HepG2 (cell line): ENCODE measurements around the gene IGF2. TPM values are rescaled to one million over a fixed set of nuclear protein-coding genes. Genes with fewer than 3 reads are reported as not detected.
A peak's percentile ranks its signal among the peaks of the same experiment; 100 is the strongest.

Experiments used
- CC2D1A ChIP-seq: sonication (generic); formaldehyde crosslinking; IDR thresholded peaks from 2 replicates; pipeline ENCODE4 v1.8.1; 2023; ENCODE audit warnings: mild to moderate bottlenecking, missing genetic modification reagents
- DNMT1 ChIP-seq: sonication (generic); formaldehyde crosslinking; IDR thresholded peaks from 2 replicates; pipeline ENCODE4 v1.5.1; 2020; ENCODE audit warnings: mild to moderate bottlenecking, missing genetic modification reagents
- DR1 ChIP-seq: sonication (generic); formaldehyde crosslinking; IDR thresholded peaks from 2 replicates; pipeline ENCODE4 v1.8.0; 2021; ENCODE audit warnings: mild to moderate bottlenecking, missing genetic modification reagents, inconsistent platforms
- FOXK2 ChIP-seq: fragments of 450-650 bp; IDR thresholded peaks from 2 replicates; pipeline ENCODE4 v1.6.1; 2016
- HES4 ChIP-seq: sonication (generic); formaldehyde crosslinking; IDR thresholded peaks from 2 replicates; pipeline ENCODE4 v1.9.0; 2021; ENCODE audit warnings: mild to moderate bottlenecking, missing genetic modification reagents, borderline replicate concordance
- KDM5A ChIP-seq: fragments of 200-600 bp; sonication (generic); IDR thresholded peaks from 2 replicates; pipeline ENCODE4 v1.7.0; 2018; ENCODE audit warnings: antibody characterized with exemption, mild to moderate bottlenecking, low read length, borderline replicate concordance
- NFKB2 ChIP-seq: sonication (generic); formaldehyde crosslinking; IDR thresholded peaks from 2 replicates; pipeline ENCODE4 v1.4.0; 2020; ENCODE audit warnings: missing genetic modification reagents, borderline replicate concordance
- NR1H2 ChIP-seq: sonication (generic); formaldehyde crosslinking; IDR thresholded peaks from 2 replicates; pipeline ENCODE4 v1.8.1; 2022; ENCODE audit warnings: low read depth, missing genetic modification reagents, borderline replicate concordance
- SALL1 ChIP-seq: sonication (generic); formaldehyde crosslinking; IDR thresholded peaks from 2 replicates; pipeline ENCODE4 v1.8.0; 2022; ENCODE audit warnings: mild to moderate bottlenecking, missing genetic modification reagents
- SKI ChIP-seq: fragments of 450-650 bp; IDR thresholded peaks from one replicate; pipeline ENCODE4 v1.6.1; 2018; ENCODE audit warnings: mild to moderate bottlenecking; ENCODE audit not compliant: partially characterized antibody
- SOX13 ChIP-seq, 3 experiments: fragments of 450-650 bp in 1 of 3; sonication (generic) in 1 of 3; formaldehyde crosslinking in 1 of 3; IDR thresholded peaks in 2 of 3; conservative IDR thresholded peaks in 1 of 3; 2 replicates each; pipeline versions ENCODE4 v1.5.0 to v1.6.1; 2016 to 2020; ENCODE audit warnings: antibody characterized with exemption in 1 of 3, mild to moderate bottlenecking in 1 of 3, missing compliant biosample characterization in 1 of 3, missing genetic modification reagents in 1 of 3, moderate library complexity in 1 of 3
- TARDBP ChIP-seq: sonication (generic); formaldehyde crosslinking; IDR thresholded peaks from 2 replicates; pipeline ENCODE4 v1.8.0; 2022; ENCODE audit warnings: mild to moderate bottlenecking, missing genetic modification reagents
- TEAD3 ChIP-seq: optimal IDR thresholded peaks from 2 replicates; pipeline ENCODE3; 2016; ENCODE audit warnings: borderline replicate concordance
- YY1 ChIP-seq: IDR thresholded peaks from 2 replicates; pipeline ENCODE4 v1.6.1; 2011; ENCODE audit warnings: low read length, low read depth, moderate library complexity, mild to moderate bottlenecking; ENCODE audit not compliant: insufficient read depth, insufficient replicate concordance
- ZNF292 ChIP-seq: sonication (generic); formaldehyde crosslinking; IDR thresholded peaks from 2 replicates; pipeline ENCODE4 v1.8.1; 2022; ENCODE audit warnings: mild to moderate bottlenecking, low read depth, missing genetic modification reagents, borderline replicate concordance
- ZNF644 ChIP-seq: IDR thresholded peaks from 2 replicates; pipeline ENCODE4 v1.6.1; 2016; ENCODE audit warnings: low read depth
- polyA plus RNA-seq, 8 experiments: library from polyadenylated mRNA; depleted of rRNA in 3 of 8; stranded (reverse) in 7 of 8; unstranded in 1 of 8; fragments of >200 nt; fragmentation: Illumina TruSeq in 4 of 8; extraction: Trizol in 4 of 8; gene quantifications; 2 replicates each; pipeline versions ENCODE4 v1.2.1 to v1.2.3, GENCODE V29; 2011 to 2016; ENCODE audit warnings: low read depth in 4 of 8, missing spikeins in 1 of 8, mixed read lengths in 1 of 8; ENCODE audit not compliant: insufficient read depth in 1 of 8
- total RNA-seq, 5 experiments: library from RNA; depleted of rRNA; stranded (reverse); fragments of >200 nt; fragmentation: Illumina TruSeq; extraction: Trizol; gene quantifications; 2 replicates each; pipeline ENCODE4 v1.2.3, GENCODE V29; 2016; ENCODE audit warnings: low read depth in 1 of 5
- TF ChIP-seq, protein P1 (sequence below): sonication (generic); formaldehyde crosslinking; IDR thresholded peaks from 2 replicates; pipeline ENCODE4 v1.5.1; 2020; ENCODE audit warnings: mild to moderate bottlenecking, missing genetic modification reagents, borderline replicate concordance
- TF ChIP-seq, protein P2 (sequence below): sonication (generic); formaldehyde crosslinking; IDR thresholded peaks from 2 replicates; pipeline ENCODE4 v1.4.0; 2020; ENCODE audit warnings: low read depth, mild to moderate bottlenecking, missing genetic modification reagents
- TF ChIP-seq, protein P3 (sequence below): sonication (generic); formaldehyde crosslinking; IDR thresholded peaks from 2 replicates; pipeline ENCODE4 v1.5.1; 2020; ENCODE audit warnings: mild to moderate bottlenecking, moderate library complexity, missing genetic modification reagents

The IGF2 gene
- total and polyA plus RNA-seq, 2 of the 13 experiments (the other 11 are each of a cell fraction or from before 2014, with no cell fraction given), result 79.1 to 254 TPM

DNA sequence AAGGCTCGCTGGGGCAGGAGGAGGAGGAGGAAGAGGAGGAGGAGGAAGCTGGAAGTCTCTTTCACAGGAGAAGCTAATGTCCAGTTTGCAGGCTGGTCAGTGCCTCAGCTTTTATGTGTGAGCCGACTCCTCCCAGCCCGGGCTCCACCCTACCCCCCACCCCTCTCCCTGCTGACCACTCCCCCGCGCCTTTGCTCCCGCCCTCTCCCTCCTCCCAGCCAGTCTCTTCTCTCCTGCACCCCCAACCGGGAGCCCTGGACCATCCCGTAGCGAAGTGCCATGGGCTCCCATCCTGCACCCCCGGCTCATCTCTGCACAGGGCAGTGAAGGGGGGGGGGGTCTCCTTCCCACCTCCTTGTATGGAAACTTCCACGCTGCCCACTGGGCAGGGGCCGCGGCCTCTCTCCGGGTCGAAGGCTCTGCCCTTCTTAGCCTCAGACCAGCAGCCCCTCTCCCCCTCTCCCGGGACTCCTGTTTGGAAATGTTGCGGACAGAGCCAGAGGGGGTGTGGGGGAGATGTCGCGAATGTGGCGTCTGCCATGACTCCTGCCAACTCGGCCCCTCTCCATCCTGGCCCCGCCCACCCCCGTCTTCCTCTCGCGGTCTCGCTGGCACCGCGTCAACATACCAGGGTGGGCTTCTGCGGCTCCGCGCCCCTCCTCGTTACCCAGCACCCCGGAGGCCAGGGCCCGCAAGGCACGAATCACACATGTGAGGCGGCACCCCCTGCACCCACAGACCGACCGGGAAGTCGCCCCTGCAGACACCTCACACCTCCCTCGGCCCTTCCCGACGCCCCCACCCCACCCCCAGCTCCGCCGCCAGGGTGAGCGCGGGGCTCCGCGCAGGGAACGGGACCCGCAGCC lies 1.8 kb downstream of the IGF2 start (continued):
- TF ChIP-seq, protein P1, sequence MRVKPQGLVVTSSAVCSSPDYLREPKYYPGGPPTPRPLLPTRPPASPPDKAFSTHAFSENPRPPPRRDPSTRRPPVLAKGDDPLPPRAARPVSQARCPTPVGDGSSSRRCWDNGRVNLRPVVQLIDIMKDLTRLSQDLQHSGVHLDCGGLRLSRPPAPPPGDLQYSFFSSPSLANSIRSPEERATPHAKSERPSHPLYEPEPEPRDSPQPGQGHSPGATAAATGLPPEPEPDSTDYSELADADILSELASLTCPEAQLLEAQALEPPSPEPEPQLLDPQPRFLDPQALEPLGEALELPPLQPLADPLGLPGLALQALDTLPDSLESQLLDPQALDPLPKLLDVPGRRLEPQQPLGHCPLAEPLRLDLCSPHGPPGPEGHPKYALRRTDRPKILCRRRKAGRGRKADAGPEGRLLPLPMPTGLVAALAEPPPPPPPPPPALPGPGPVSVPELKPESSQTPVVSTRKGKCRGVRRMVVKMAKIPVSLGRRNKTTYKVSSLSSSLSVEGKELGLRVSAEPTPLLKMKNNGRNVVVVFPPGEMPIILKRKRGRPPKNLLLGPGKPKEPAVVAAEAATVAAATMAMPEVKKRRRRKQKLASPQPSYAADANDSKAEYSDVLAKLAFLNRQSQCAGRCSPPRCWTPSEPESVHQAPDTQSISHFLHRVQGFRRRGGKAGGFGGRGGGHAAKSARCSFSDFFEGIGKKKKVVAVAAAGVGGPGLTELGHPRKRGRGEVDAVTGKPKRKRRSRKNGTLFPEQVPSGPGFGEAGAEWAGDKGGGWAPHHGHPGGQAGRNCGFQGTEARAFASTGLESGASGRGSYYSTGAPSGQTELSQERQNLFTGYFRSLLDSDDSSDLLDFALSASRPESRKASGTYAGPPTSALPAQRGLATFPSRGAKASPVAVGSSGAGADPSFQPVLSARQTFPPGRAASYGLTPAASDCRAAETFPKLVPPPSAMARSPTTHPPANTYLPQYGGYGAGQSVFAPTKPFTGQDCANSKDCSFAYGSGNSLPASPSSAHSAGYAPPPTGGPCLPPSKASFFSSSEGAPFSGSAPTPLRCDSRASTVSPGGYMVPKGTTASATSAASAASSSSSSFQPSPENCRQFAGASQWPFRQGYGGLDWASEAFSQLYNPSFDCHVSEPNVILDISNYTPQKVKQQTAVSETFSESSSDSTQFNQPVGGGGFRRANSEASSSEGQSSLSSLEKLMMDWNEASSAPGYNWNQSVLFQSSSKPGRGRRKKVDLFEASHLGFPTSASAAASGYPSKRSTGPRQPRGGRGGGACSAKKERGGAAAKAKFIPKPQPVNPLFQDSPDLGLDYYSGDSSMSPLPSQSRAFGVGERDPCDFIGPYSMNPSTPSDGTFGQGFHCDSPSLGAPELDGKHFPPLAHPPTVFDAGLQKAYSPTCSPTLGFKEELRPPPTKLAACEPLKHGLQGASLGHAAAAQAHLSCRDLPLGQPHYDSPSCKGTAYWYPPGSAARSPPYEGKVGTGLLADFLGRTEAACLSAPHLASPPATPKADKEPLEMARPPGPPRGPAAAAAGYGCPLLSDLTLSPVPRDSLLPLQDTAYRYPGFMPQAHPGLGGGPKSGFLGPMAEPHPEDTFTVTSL (CRISPR knock-in tag), result 0 out of 2 replicates have a peak, but pooled peaks have one; percentile 16
- TF ChIP-seq, protein P2, sequence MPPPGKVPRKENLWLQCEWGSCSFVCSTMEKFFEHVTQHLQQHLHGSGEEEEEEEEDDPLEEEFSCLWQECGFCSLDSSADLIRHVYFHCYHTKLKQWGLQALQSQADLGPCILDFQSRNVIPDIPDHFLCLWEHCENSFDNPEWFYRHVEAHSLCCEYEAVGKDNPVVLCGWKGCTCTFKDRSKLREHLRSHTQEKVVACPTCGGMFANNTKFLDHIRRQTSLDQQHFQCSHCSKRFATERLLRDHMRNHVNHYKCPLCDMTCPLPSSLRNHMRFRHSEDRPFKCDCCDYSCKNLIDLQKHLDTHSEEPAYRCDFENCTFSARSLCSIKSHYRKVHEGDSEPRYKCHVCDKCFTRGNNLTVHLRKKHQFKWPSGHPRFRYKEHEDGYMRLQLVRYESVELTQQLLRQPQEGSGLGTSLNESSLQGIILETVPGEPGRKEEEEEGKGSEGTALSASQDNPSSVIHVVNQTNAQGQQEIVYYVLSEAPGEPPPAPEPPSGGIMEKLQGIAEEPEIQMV (CRISPR knock-in tag), result 0 out of 2 replicates have a peak, but pooled peaks have one; percentile 60
- TF ChIP-seq TEAD3 (CRISPR knock-in tag), result peak; percentile 44
- TF ChIP-seq SOX13 (IDR thresholded peaks at IDR 0.05), result peak; percentile 8; the same call in 1 of the 2 replicates
- 0 out of 4 replicates have a peak, but pooled peaks of 1 of the 2 experiments have one; percentile 6 for TF ChIP-seq SOX13 (CRISPR knock-in tag; conservative IDR thresholded peaks at IDR 0.05 in 1 of 2, IDR thresholded peaks at IDR 0.05 in 1 of 2)
- peak; percentile 54 for TF ChIP-seq HES4 (CRISPR knock-in tag)
- TF ChIP-seq YY1, result peak; percentile 8
- peak; percentile 58 for TF ChIP-seq TARDBP (CRISPR knock-in tag)
- TF ChIP-seq FOXK2, result no peak
- no peak for TF ChIP-seq CC2D1A
- no peak for TF ChIP-seq ZNF644
- TF ChIP-seq DNMT1 (CRISPR knock-in tag), result 0 out of 2 replicates have a peak, but pooled peaks have one; percentile 36
- peak; percentile 80; the same call in 1 of the 2 replicates for TF ChIP-seq DR1 (CRISPR knock-in tag)
- TF ChIP-seq SALL1 (CRISPR knock-in tag), result peak; percentile 48; the same call in 1 of the 2 replicates
- 0 out of 2 replicates have a peak, but pooled peaks have one; percentile 35 for TF ChIP-seq KDM5A
- TF ChIP-seq NFKB2 (CRISPR knock-in tag), result peak; percentile 14; the same call in 1 of the 2 replicates
- TF ChIP-seq ZNF292, result no peak
- TF ChIP-seq SKI, result no peak
- TF ChIP-seq NR1H2 (CRISPR knock-in tag), result no peak
- TF ChIP-seq, protein P3, sequence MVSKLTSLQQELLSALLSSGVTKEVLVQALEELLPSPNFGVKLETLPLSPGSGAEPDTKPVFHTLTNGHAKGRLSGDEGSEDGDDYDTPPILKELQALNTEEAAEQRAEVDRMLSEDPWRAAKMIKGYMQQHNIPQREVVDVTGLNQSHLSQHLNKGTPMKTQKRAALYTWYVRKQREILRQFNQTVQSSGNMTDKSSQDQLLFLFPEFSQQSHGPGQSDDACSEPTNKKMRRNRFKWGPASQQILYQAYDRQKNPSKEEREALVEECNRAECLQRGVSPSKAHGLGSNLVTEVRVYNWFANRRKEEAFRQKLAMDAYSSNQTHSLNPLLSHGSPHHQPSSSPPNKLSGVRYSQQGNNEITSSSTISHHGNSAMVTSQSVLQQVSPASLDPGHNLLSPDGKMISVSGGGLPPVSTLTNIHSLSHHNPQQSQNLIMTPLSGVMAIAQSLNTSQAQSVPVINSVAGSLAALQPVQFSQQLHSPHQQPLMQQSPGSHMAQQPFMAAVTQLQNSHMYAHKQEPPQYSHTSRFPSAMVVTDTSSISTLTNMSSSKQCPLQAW (CRISPR knock-in tag), result no peak
